Right lobe of liver (tissue), 4 donors: ENCODE results near the gene VHLL.

Experiments
- POLR2A ChIP-seq: fragments of 450-650 bp; IDR thresholded peaks from one replicate; pipeline ENCODE4 v1.6.1; 2017; ENCODE audit warnings: antibody characterized with exemption, mild to moderate bottlenecking
- TF ChIP-seq, protein P1 (sequence below), 4 donors: fragments of 200-600 bp in 3 of 4; fragments of 450-650 bp in 1 of 4; IDR thresholded peaks; one replicate each; pipeline versions ENCODE4 v1.5.1 to v1.8.0; 2016 to 2022; ENCODE audit warnings: antibody characterized with exemption in 4 of 4, mild to moderate bottlenecking in 2 of 4
- donor health status: DM: no; HTN: no; CAD: no.
- donor health status: DM: no; HTN: no; CAD: no.
- donor health status: DM: no; HTN: yes; CAD: no.

DNA sequence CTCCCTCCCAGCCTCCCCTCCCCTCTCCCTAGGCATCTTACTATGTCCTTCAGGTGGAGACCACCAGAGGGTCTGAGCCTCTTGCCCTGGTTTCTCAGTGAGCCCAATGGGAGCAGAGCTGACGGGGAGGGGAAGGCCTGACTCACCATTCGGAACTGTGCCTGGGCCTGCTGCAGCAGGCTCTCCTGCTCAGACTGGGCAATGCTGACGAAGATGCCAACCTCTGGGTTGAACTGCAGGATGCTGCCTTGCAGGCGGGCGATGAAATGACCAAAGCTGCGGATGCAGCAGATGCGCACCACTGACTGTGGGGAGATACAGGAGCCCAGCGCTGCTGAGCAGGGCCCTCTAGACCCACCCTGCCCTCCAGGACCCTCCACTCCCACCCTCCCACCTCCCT lies 40.2 kb downstream of the VHLL start:
- TF ChIP-seq, protein P1, sequence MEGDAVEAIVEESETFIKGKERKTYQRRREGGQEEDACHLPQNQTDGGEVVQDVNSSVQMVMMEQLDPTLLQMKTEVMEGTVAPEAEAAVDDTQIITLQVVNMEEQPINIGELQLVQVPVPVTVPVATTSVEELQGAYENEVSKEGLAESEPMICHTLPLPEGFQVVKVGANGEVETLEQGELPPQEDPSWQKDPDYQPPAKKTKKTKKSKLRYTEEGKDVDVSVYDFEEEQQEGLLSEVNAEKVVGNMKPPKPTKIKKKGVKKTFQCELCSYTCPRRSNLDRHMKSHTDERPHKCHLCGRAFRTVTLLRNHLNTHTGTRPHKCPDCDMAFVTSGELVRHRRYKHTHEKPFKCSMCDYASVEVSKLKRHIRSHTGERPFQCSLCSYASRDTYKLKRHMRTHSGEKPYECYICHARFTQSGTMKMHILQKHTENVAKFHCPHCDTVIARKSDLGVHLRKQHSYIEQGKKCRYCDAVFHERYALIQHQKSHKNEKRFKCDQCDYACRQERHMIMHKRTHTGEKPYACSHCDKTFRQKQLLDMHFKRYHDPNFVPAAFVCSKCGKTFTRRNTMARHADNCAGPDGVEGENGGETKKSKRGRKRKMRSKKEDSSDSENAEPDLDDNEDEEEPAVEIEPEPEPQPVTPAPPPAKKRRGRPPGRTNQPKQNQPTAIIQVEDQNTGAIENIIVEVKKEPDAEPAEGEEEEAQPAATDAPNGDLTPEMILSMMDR (IDR thresholded peaks at IDR 0.05): no peak
- no peak for TF ChIP-seq POLR2A
